ENCODE data around the gene AOC1.

AOC1 gene

DNA sequence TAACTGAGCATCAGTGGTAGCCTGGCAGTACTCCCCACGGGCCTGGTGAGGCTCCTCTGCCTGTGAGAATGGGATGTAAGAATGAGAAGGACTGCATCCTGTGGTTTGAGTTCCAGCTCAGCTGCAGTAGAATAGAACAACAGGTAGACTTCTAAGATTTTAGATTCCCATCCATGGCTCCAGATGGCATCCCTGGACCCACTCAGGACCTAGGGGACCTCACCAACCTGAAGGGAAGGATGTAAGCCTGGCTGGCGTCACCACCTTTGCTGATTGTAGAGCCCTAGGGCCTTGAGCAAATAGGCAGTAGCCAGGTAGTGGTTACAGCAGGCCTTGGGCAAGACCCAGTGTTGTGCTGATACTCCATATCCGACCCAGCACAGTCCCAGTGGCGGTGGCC is 9.6 kb upstream of the AOC1 start:
- Histone ChIP-seq H3K4me1 (ENCODE audit: insufficient read depth, low read length, severe bottlenecking) (no peaks in the 10 kb centered on the region), H3K79me2 (ENCODE audit: insufficient read depth, low read length) (no peaks in the 10 kb centered on the region), H3K9me3 (ENCODE audit: low read length) (no peaks in the 10 kb centered on the region), H2AFZ (ENCODE audit: low read length) (no peak overlapping the region), H4K20me1 (ENCODE audit: insufficient read depth, low read length) (no peaks in the 10 kb centered on the region), H3K9ac (ENCODE audit: low read length) (no peak overlapping the region), H3K9me2 (ENCODE audit: low read depth, low read length) (no peaks in the 10 kb centered on the region), H3F3A (ENCODE audit: insufficient read depth, low read length) (no peaks in the 10 kb centered on the region), H3K27ac (ENCODE audit: low read depth, low read length, poor library complexity, severe bottlenecking) (no peak overlapping the region), H3K4me3 (ENCODE audit: low read depth, low read length, poor library complexity, severe bottlenecking) (no peak overlapping the region), H3K27me3 (ENCODE audit: insufficient read depth, low read length) (peaks cover 14% of the 10 kb centered on the region), H3K36me3 (ENCODE audit: insufficient read depth, low read length) (no peaks in the 10 kb centered on the region), H3K4me2 (ENCODE audit: low read length) (no peak overlapping the region)
- no peak for TF ChIP-seq EZH2 (IDR thresholded peaks at IDR 0.05; ENCODE audit: borderline replicate concordance, low read length)
- TF ChIP-seq, protein P1, sequence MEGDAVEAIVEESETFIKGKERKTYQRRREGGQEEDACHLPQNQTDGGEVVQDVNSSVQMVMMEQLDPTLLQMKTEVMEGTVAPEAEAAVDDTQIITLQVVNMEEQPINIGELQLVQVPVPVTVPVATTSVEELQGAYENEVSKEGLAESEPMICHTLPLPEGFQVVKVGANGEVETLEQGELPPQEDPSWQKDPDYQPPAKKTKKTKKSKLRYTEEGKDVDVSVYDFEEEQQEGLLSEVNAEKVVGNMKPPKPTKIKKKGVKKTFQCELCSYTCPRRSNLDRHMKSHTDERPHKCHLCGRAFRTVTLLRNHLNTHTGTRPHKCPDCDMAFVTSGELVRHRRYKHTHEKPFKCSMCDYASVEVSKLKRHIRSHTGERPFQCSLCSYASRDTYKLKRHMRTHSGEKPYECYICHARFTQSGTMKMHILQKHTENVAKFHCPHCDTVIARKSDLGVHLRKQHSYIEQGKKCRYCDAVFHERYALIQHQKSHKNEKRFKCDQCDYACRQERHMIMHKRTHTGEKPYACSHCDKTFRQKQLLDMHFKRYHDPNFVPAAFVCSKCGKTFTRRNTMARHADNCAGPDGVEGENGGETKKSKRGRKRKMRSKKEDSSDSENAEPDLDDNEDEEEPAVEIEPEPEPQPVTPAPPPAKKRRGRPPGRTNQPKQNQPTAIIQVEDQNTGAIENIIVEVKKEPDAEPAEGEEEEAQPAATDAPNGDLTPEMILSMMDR (IDR thresholded peaks at IDR 0.05; ENCODE audit: low read length) = no peak

DNA sequence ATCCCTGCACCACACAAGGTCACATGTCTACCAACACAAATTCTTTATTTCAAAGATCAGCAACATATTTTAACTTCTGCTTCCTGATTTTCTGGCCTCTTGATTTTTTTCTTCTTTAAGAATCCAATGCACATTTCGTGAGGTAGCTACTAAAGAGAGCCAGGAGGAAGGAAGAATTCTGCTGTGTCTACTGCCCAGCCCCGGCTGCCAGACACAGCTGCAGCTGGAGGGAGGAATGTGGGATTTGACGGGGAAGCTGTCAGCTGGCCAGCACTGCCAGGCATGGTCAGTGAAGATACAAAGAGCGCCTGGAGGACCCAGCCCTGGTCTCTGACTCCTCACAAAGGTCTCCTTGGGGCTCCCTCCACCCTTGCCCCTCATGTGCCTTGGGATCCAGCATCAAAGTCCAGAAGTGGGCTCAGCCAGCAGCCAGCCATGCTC is 6.9 kb upstream of the AOC1 start:
- Histone ChIP-seq H3K36me3 (ENCODE audit: insufficient read depth, low read length) (no peaks in the 10 kb centered on the region), H4K20me1 (ENCODE audit: insufficient read depth, low read length) (no peaks in the 10 kb centered on the region), H3K4me1 (ENCODE audit: insufficient read depth, low read length, severe bottlenecking) (no peaks in the 10 kb centered on the region), H3K9me3 (ENCODE audit: low read length) (no peaks in the 10 kb centered on the region), H2AFZ (ENCODE audit: low read length) (no peak overlapping the region), H3K4me2 (ENCODE audit: low read length) (no peak overlapping the region), H3K4me3 (ENCODE audit: low read depth, low read length, poor library complexity, severe bottlenecking) (no peak overlapping the region), H3K27ac (ENCODE audit: low read depth, low read length, poor library complexity, severe bottlenecking) (no peak overlapping the region), H3K27me3 (ENCODE audit: insufficient read depth, low read length) (peaks cover 18% of the 10 kb centered on the region; the same call in 1 of the 2 replicates), H3F3A (ENCODE audit: insufficient read depth, low read length) (no peaks in the 10 kb centered on the region), H3K79me2 (ENCODE audit: insufficient read depth, low read length) (no peaks in the 10 kb centered on the region), H3K9ac (ENCODE audit: low read length) (no peak overlapping the region), H3K9me2 (ENCODE audit: low read depth, low read length) (no peaks in the 10 kb centered on the region)
- TF ChIP-seq, protein P1 (IDR thresholded peaks at IDR 0.05; ENCODE audit: low read length) = no peak
- TF ChIP-seq EZH2 (IDR thresholded peaks at IDR 0.05; ENCODE audit: borderline replicate concordance, low read length) = no peak

DNA sequence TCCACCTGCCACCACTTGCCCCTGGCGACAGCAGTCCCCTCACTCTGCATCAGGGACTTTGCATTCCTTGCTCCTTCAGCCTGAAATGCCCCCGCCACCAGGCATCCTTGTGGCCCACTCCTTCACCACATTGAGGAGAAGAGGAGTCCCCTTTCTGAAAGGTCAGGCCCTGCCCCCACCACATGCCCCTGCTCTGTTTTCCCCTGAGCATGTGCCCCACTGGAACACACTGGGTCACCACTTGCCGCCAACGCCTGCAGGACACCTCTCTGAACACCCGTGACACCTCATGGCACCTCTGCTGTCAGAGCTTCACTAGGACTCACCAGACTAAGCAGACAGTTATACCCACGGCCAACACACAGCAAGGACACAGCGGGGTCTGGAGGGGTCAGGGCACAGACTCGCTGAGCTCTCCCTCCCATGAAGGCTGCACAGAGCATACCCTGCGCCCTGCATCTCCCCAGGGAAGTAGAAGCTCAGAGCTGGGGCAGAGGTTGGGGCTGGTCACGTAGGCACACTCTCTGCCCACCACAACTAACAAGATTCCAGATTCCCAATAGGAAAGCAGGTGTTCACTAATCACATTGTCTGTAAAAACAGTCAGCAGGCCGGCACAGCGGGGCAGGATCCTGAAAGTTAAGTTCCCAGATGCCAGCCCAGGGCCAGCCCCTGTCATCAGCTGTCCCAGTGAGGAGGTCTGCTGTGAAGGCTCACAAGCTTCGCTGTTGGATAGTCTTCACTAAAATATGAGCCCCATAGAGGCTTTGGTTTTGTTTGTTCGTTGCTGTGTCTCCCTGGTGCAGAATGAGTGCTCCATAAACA is 5.8 kb upstream of the AOC1 start:
- H3K27me3 ChIP-seq (ENCODE audit: insufficient read depth, low read length) = peaks cover 20% of the 10 kb centered on the region; the same call in 1 of the 2 replicates
- no peaks in the 10 kb centered on the region for H3K79me2 ChIP-seq (ENCODE audit: insufficient read depth, low read length)
- no peak overlapping the region for H3K4me2 ChIP-seq (ENCODE audit: low read length)
- H3K9me3 ChIP-seq (ENCODE audit: low read length) = no peaks in the 10 kb centered on the region
- no peak overlapping the region for H3K27ac ChIP-seq (ENCODE audit: low read depth, low read length, poor library complexity, severe bottlenecking)
- H2AFZ ChIP-seq (ENCODE audit: low read length) = no peak overlapping the region
- no peaks in the 10 kb centered on the region for H3K36me3 ChIP-seq (ENCODE audit: insufficient read depth, low read length)
- H3F3A ChIP-seq (ENCODE audit: insufficient read depth, low read length) = no peaks in the 10 kb centered on the region
- H3K9me2 ChIP-seq (ENCODE audit: low read depth, low read length) = no peaks in the 10 kb centered on the region
- TF ChIP-seq, protein P1 (IDR thresholded peaks at IDR 0.05; ENCODE audit: low read length) = no peak
- no peak for TF ChIP-seq EZH2 (IDR thresholded peaks at IDR 0.05; ENCODE audit: borderline replicate concordance, low read length)
- H3K4me3 ChIP-seq (ENCODE audit: low read depth, low read length, poor library complexity, severe bottlenecking) = no peak overlapping the region
- H3K9ac ChIP-seq (ENCODE audit: low read length) = no peak overlapping the region
- H3K4me1 ChIP-seq (ENCODE audit: insufficient read depth, low read length, severe bottlenecking) = no peaks in the 10 kb centered on the region
- no peaks in the 10 kb centered on the region for H4K20me1 ChIP-seq (ENCODE audit: insufficient read depth, low read length)
